GM23248 (cell line): ENCODE results near the gene COASY. TPM values are rescaled to one million over a fixed set of nuclear protein-coding genes. Genes with fewer than 3 reads are reported as not detected.

Source experiments
- DNase-seq: peaks from one replicate; pipeline ENCODE4 v3.0.0-alpha.2; 2015
- H2AFZ ChIP-seq: fragments of 200-600 bp; sonication (generic); 2 replicates; pipeline ENCODE4 v1.6.1; 2016; ENCODE audit warnings: antibody characterized with exemption
- H3F3A ChIP-seq: fragments of 200-600 bp; sonication (generic); 2 replicates; pipeline ENCODE4 v1.6.1; 2016; ENCODE audit warnings: mild to moderate bottlenecking, antibody characterized with exemption, mixed run types; ENCODE audit not compliant: insufficient read depth
- H3K27ac ChIP-seq: fragments of 200-600 bp; sonication (generic); 2 replicates; pipeline ENCODE4 v1.5.1; 2016; ENCODE audit warnings: mild to moderate bottlenecking
- H3K27me3 ChIP-seq: fragments of 200-600 bp; sonication (generic); replicated peaks from 2 replicates; pipeline ENCODE4 v1.6.1; 2016; ENCODE audit warnings: mild to moderate bottlenecking; ENCODE audit not compliant: insufficient read depth
- H3K36me3 ChIP-seq: fragments of 200-600 bp; sonication (generic); 2 replicates; pipeline ENCODE4 v1.6.1; 2016; ENCODE audit warnings: low read depth, mild to moderate bottlenecking
- H3K4me1 ChIP-seq: fragments of 200-600 bp; sonication (generic); 2 replicates; pipeline ENCODE4 v1.6.1; 2016; ENCODE audit warnings: mild to moderate bottlenecking; ENCODE audit not compliant: insufficient read depth
- H3K4me2 ChIP-seq: fragments of 200-600 bp; sonication (generic); one replicate; pipeline ENCODE4 v1.6.1; 2016; ENCODE audit warnings: mild to moderate bottlenecking; ENCODE audit not compliant: unreplicated experiment
- H3K4me3 ChIP-seq: fragments of 200-600 bp; sonication (generic); 2 replicates; pipeline ENCODE4 v1.5.1; 2016; ENCODE audit warnings: mild to moderate bottlenecking
- H3K79me2 ChIP-seq: fragments of 200-600 bp; sonication (generic); 2 replicates; pipeline ENCODE4 v1.6.1; 2016; ENCODE audit warnings: mild to moderate bottlenecking; ENCODE audit not compliant: insufficient read depth
- H3K9ac ChIP-seq: fragments of 200-600 bp; sonication (generic); 2 replicates; pipeline ENCODE4 v1.6.1; 2016; ENCODE audit warnings: mild to moderate bottlenecking
- H3K9me2 ChIP-seq: fragments of 200-600 bp; sonication (generic); 2 replicates; pipeline ENCODE4 v1.6.1; 2016; ENCODE audit warnings: mixed run types, mild to moderate bottlenecking, moderate library complexity; ENCODE audit not compliant: insufficient read depth
- H3K9me3 ChIP-seq: fragments of 200-600 bp; sonication (generic); one replicate; pipeline ENCODE4 v1.6.1; 2017; ENCODE audit warnings: low read depth
- H4K20me1 ChIP-seq: fragments of 200-600 bp; sonication (generic); 2 replicates; pipeline ENCODE4 v1.6.0; 2016; ENCODE audit not compliant: insufficient read depth
- EZH2 ChIP-seq: fragments of 200-600 bp; sonication (generic); IDR thresholded peaks from 2 replicates; pipeline ENCODE4 v1.6.1; 2018; ENCODE audit warnings: antibody characterized with exemption, mild to moderate bottlenecking; ENCODE audit not compliant: insufficient read depth, poor library complexity, severe bottlenecking
- EZH2phosphoT487 ChIP-seq: fragments of 200-600 bp; sonication (generic); IDR thresholded peaks from 2 replicates; pipeline ENCODE4 v1.6.1; 2018; ENCODE audit warnings: antibody characterized with exemption, moderate library complexity, mild to moderate bottlenecking, low read depth; ENCODE audit not compliant: insufficient read depth
- WGBS, 2 experiments: methylation state at CpG; one replicate each; pipeline ENCODE4 v1.1.6; 2015 to 2017; ENCODE audit warnings: low lambda C conversion rate in 2 of 2, low coverage in 1 of 2; ENCODE audit errors: missing lambda C conversion rate in 2 of 2; 5-methylcytosine and 5-hydroxymethylcytosine counted together
- in situ Hi-C: fragments of 300-500 bp; cut with MboI; formaldehyde crosslinking; loops from 2 replicates; pipeline ENCODE4 v1.15.0; 2020
- polyA plus RNA-seq: library from polyadenylated mRNA; unstranded; fragments of >200 nt; fragmentation: Nextera tagmentation; extraction: Ambion mirVana; gene quantifications from 2 replicates; pipeline ENCODE4 v1.2.1, GENCODE V29; 2016
- total RNA-seq: library from RNA; depleted of rRNA; stranded (reverse); fragments of >200 nt; shearing (Covaris generic); gene quantifications from 2 replicates; pipeline ENCODE4 v1.2.3, GENCODE V29; 2014

The COASY gene
- total and polyA plus RNA-seq, 2 experiments from 2014 or later = 22.7 to 50.1 TPM

DNA sequence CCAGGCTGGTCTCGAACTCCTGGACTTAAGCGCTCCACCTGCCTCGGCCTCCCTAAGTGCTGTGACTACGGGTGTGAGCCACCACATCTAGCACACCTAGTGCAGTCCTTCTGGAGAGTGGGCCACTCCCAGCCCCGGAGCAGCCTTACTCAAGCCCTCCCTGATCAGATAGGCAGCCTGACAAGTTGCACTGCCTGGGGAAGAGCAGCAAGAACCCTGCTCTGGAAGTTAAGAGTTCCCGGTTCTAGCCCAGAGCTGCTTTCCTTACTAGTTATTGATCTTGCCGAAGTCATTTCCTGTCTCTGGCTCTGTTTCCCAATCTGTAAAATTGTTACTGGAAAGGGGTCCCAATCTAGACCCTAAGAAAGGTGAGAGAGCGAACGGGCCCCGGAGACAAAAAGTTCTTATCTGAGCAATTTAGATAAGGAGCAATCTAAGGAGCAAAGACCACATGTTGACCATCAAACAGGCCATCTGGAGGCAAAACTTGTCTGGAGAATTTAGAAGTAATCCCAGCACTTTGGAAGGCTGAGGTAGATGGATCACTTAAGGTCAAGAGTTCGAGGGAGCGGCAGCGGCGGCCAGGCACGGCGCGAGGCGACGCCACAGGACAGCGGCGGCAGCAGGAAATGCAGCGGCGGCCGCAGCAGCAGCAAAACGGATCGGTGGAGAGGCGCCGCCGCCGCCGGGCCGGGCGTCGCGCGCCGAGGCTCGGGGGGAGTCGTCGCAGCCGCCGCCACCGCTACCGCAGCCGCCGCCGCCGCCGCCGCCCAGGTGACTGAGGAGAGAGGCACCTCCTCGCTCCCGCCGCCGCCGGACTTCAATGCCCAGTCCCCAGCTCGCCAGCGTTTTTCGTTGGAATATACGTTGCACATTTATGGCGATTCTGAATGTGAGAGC lies 30.2 kb upstream of the COASY start:
- H2AFZ ChIP-seq = peak overlapping the region; percentile 71
- H3K9me2 ChIP-seq = no peaks in the 10 kb centered on the region
- peaks cover 10% of the 10 kb centered on the region; the same call in 1 of the 2 replicates for H3F3A ChIP-seq
- H3K36me3 ChIP-seq = no peaks in the 10 kb centered on the region
- H4K20me1 ChIP-seq = no peaks in the 10 kb centered on the region
- H3K9me3 ChIP-seq = no peaks in the 10 kb centered on the region
- DNase-seq = peak; percentile 81
- WGBS, 2 experiments = 15 to 21% methylated on average over 42 to 60 of the region's 60 CpGs
- H3K79me2 ChIP-seq = peaks cover 3% of the 10 kb centered on the region; the same call in 1 of the 2 replicates
- peak overlapping the region; percentile 82 for H3K4me2 ChIP-seq
- no peak for TF ChIP-seq EZH2
- TF ChIP-seq EZH2phosphoT487 = no peak
- H3K4me1 ChIP-seq = peaks cover 8% of the 10 kb centered on the region
- H3K9ac ChIP-seq = peak overlapping the region; percentile 73
- peak overlapping the region; percentile 75 for H3K4me3 ChIP-seq
- H3K27me3 ChIP-seq = no peaks in the 10 kb centered on the region
- peak overlapping the region; percentile 52 for H3K27ac ChIP-seq
- in situ Hi-C loops = no loop called here

GRCh38 chr17:42535155-42536047 lies 26.5 kb upstream of the COASY start:
- peak overlapping the region; percentile 88 for H3K4me2 ChIP-seq
- no peak for DNase-seq
- H3K27me3 ChIP-seq = no peaks in the 10 kb centered on the region
- peaks cover 10% of the 10 kb centered on the region; the same call in 1 of the 2 replicates for H3F3A ChIP-seq
- WGBS, 2 experiments = 37 to 39% methylated on average over 26 of the region's 26 CpGs
- peaks cover 9% of the 10 kb centered on the region for H3K4me1 ChIP-seq
- no peak for TF ChIP-seq EZH2
- TF ChIP-seq EZH2phosphoT487 = no peak
- H3K27ac ChIP-seq = peak overlapping the region; percentile 71
- peak overlapping the region; percentile 85 for H2AFZ ChIP-seq
- no peaks in the 10 kb centered on the region for H4K20me1 ChIP-seq
- peak overlapping the region; percentile 82 for H3K9ac ChIP-seq
- in situ Hi-C loops = no loop called here
- H3K79me2 ChIP-seq = peaks cover 12% of the 10 kb centered on the region; the same call in 1 of the 2 replicates
- no peaks in the 10 kb centered on the region for H3K9me2 ChIP-seq
- H3K9me3 ChIP-seq = no peaks in the 10 kb centered on the region
- H3K4me3 ChIP-seq = peak overlapping the region; percentile 85
- H3K36me3 ChIP-seq = peaks cover 5% of the 10 kb centered on the region; the same call in 1 of the 2 replicates

GRCh38 chr17:42536048-42536371 lies 25.9 kb upstream of the COASY start, which contains the start of gene NAGLU:
NAGLU (plus strand) TSS chr17:42536241; CDS start chr17:42536273, 32 bp downstream.
- peaks cover 12% of the 10 kb centered on the region; the same call in 1 of the 2 replicates for H3F3A ChIP-seq
- no peaks in the 10 kb centered on the region for H3K27me3 ChIP-seq
- no peaks in the 10 kb centered on the region for H4K20me1 ChIP-seq
- in situ Hi-C loops = no loop called here
- H3K9me3 ChIP-seq = no peaks in the 10 kb centered on the region
- H3K27ac ChIP-seq = peak within 1 kb of the TSS; percentile 71
- H3K79me2 ChIP-seq = peaks cover 12% of the 10 kb centered on the region; the same call in 1 of the 2 replicates
- TF ChIP-seq EZH2 (no peak), EZH2phosphoT487 (no peak)
- peak; percentile 97 for DNase-seq
- H3K4me2 ChIP-seq = peak within 1 kb of the TSS; percentile 88
- H2AFZ ChIP-seq = peak within 1 kb of the TSS; percentile 85
- no peaks in the 10 kb centered on the region for H3K9me2 ChIP-seq
- peaks cover 9% of the 10 kb centered on the region for H3K4me1 ChIP-seq
- 1% methylated on average over 20 to 35 of the region's 40 CpGs for WGBS, 2 experiments
- H3K9ac ChIP-seq = peak within 1 kb of the TSS; percentile 82
- H3K36me3 ChIP-seq = peaks cover 5% of the 10 kb centered on the region; the same call in 1 of the 2 replicates
- H3K4me3 ChIP-seq = peak within 1 kb of the TSS; percentile 85
